DLD1 (cell line): ENCODE results near the gene CCDC136.

Source experiments
- in situ Hi-C: cut with HindIII; loops from 2 replicates; pipeline ENCODE4 v1.10.0; 2017; ENCODE audit warnings: low sequenced_read_pairs

Gene CCDC136

DNA sequence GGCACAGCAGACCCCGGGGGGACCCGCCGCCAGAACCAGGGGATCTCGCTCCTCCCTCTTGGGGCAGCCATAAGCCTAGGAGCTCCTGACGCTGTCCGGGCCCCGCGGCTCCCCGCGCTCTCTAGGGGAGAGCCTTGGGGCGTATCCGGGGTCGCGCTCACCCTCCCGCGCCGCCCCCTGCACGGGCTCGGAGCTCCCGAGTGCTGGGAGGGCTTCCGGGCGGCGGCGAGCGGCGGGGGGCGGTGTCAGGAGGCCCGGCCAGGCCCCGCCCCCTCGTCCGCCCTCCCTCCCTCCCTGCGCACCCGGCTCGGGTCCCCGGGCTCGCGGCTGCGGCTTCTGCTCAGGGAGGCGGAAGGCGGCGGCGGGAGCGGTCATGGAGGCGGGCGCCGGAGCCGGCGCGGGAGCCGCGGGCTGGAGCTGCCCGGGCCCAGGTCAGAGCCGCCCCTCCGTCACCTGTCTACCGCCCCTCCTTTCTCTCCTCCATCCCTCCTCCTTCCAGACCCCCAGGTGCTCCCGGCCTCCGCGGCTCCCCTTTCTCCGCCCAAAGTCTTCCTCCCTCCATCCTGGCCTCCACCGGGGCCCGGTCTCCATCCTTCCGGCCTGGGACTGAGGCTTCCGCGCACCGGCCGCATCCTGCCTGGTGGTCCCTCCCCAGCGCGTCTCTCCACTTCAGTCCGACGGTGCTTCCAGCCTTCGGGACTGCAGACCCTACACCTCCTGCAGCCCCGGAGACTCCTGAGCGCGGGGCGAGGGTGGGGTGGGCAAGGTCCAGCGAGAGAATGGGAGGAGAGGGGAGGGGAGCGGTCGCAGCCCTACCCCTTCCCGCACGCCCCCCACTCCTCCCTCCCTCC lies at the start of gene CCDC136:
Gene CCDC136, plus strand, starts transcription at position 848 of the 851 bp plus-strand sequence. CDS start 444 bp downstream, outside the sequence.
- in situ Hi-C loops: no loop called here

- in situ Hi-C loops: no loop called here
Measured at GRCh38 chr7:128742206-128742605, 49.6 kb upstream of the CCDC136 start.

DNA sequence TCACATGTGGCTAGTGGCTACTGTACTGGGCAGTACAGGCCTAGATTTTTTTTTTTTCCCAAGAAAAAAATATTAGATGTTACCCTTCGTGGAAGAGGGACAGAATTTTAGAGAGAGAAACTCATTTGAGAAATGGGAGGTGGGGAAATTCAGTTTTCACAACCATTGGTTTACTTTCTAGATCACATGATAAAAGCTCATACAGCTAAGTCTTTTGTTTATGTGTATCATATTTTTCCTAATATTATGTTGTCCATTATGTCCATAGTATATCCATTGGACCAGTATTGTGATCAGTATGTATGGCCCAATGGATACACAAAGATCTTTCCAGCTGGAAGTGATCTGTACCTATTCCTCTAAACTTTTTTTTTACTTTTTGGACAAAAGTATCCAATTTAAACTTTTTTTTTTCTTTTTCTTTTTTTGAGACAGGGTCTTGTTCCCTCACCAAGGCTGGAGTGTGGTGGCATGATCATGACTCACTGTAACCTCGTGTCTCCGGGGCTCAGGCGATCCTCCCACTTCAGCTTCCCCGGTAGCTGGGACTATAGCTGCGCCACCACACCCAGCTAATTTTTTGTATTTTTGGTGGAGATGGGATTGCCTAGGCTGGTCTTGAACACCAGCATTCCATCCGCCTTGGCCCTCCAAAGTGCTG lies 48.5 kb upstream of the CCDC136 start:
- in situ Hi-C loops: no loop called here

GRCh38 chr7:128744366-128744905 lies 47.3 kb upstream of the CCDC136 start:
- in situ Hi-C loops: no loop called here

DNA sequence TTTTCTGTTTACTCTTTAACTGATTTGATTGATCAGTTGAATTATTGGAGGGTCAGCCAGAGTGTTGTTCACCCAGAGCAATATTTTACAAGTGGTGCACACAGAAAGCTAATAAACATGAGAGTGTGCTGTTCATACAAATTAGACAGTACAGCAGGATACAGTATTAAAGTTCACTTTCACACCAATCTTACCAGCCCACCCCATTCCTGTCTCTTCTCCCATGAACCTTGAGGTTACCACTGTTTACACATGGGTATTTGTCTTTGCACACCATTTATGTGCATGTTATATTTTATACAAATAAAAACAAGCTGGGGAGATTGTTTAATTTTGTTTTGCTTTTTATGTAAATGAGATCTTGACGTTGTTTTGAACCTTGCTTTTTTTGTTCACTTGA lies 46.1 kb upstream of the CCDC136 start:
- in situ Hi-C loops: no loop called here

GRCh38 chr7:128747327-128748079 lies 44.3 kb upstream of the CCDC136 start:
- in situ Hi-C loops: no loop called here

GRCh38 chr7:128752251-128752650 lies 39.5 kb upstream of the CCDC136 start:
- in situ Hi-C loops: no loop called here

GRCh38 chr7:128755075-128755818 lies 36.5 kb upstream of the CCDC136 start:
- in situ Hi-C loops: no loop called here

DNA sequence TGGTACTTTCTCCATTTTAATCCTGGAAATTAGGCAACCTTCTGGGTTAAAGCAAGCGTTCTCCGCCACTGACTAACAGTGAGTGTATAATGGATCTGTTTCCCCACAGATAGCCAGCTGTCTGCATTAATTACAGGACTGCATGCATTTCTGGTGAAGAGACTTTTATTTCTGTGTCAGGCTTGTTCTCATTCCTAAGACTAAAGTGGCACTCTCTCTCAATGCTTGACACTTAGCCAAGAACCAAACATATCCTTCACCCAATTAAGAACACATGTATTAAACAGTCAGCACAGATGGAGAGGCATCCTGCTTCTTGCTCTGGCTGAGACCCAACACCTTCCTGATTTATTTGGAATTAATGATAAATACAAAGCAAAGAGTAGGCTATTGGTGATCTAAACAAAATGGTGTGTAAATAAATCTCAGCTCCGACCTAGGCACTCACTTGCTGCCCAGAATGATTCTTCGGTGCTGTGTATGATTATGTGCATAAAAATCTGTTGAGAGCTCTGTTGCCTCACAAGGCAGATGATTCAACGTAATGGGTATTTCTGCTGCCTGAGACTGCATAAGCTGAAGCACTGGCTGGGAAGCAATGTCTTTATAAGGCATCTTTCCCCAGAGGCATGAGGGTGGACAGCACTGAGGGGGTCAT lies 35.8 kb upstream of the CCDC136 start:
- in situ Hi-C loops: no loop called here

GRCh38 chr7:128757203-128757602 lies 34.6 kb upstream of the CCDC136 start:
- in situ Hi-C loops: no loop called here

DNA sequence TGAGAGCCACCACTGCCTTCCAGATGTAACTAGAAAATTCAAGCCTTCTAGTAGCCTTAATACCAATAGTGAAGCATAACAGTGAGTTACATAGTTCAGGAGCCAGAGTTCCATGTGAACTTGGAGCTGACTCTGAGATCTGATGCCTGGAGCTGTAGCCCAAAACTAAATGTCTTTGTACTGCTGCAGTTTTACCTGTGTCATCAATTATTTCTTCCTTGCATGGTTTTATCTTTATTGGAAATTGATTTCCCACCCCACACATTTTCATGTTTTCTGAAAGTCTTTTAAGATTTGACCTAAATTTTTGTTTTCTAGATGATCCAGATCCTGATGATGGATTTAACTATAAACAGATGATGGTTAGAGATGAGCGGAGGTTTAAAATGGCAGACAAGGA lies 33.2 kb upstream of the CCDC136 start:
- in situ Hi-C loops: no loop called here

DNA sequence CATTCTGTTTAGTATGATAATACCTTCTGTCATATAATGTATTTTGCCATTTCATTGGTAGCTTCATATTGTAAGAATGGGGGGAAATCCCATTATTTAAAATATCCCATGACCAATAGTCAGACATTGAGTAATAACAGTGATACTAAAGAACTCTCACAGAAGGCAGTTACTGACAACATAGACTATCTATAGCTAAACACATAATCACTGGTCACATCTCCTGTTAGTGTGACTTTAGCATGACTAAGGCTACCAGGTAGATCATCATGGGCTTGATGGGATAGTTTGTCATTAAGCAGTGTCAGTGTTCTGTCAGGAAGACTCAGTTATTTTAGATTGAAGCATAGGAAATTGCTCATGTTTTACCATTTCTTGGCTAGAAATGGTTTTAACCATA lies 32.5 kb upstream of the CCDC136 start:
- in situ Hi-C loops: no loop called here

- in situ Hi-C loops: no loop called here
Measured at GRCh38 chr7:128763541-128763940, 28.2 kb upstream of the CCDC136 start.

DNA sequence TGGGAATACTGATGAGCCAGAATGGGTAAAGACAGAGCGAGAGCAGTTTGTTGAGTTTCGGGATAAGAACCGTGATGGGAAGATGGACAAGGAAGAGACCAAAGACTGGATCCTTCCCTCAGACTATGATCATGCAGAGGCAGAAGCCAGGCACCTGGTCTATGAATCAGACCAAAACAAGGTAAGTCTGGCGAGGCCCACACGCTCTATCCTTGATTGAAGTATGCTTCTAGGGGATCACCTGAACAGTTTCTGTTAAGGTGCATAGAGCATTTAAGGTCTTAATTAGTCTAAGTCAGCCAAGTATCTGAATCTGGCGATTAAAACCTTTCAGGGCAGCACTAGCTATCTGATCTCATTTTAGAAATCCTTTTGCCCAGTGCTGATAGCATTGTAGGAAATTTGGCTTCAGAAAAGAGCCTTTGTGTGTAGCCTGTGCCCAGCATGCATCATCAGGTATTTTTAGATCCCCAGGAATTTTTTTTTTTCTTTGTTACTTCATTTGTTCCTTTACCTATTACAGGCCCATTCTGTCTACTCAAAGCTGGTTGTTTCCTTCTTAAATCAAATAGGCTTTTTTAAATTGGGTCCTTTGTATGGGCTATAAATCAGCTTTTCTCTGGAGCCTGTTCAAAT lies 24.2 kb upstream of the CCDC136 start:
- in situ Hi-C loops: no loop called here

- in situ Hi-C loops: no loop called here
Measured at GRCh38 chr7:128770233-128770632, 21.5 kb upstream of the CCDC136 start.

DNA sequence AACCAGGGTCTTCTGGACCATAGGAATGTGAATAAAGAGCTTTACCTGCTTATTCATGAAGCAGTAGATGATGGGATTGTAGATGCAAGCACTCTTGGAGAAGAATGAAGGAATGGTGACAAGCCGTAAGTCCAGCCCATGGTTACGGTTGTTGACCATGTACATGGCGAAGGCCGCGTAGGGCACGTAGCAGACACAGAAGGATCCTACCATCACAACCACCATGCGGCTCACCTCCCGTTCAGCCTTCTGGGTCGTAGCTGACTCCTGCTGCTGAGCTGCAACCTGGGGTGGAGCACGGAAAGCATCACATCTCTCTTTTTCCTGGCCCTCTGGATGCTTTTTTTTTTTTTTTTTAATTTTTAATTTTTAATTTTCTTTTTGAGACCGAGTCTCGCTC lies 18.2 kb upstream of the CCDC136 start:
- in situ Hi-C loops: no loop called here

DNA sequence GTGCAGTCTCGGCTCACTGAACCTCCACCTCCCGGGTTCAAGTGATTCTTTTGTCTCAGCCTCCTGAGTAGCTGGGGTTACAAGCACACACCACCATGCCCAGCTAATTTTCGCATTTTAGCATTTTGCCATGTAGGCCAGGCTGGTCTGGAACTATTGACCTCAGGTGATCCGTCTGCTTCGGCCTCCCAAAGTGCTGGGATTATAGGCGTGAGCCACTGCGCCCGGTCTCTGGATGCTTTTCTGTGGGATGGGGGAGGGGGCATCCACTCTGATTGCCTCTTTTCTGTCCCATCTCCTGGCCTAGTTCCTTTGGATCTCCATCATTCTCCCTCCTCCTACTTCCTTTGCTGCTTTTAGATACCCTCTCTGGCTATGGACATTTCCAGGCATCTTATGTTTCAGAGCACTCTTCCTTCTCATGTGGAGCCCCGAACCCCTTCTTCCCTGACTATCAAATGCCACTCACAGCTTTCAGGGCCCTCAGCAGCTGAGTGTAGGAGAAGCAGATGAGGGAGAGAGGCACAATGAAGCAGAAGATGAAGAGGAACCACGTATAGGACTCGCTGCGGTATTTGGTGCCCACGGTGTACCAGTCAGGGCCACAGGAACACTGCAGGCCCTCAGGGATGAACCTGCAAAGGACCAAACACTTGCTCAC lies 17.6 kb upstream of the CCDC136 start:
- in situ Hi-C loops: no loop called here

DNA sequence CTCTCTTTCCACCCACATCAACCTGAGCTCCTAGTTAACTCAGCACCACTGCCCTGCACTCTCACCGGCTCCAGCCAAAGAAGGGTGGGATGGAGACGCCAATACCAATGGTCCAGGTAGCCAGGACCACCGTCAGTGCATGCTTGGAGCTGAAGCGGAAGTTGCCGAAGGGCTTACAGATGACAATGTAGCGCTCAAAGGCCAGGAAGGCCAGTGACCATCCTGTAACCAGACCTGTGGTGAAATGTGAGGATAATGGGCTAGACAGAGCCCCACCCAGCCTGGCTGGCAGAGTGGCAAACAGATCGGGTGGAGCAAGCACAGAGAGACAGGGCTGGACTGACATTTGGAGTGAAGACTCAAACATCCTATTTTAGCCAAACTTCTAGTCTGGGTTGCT lies 16.8 kb upstream of the CCDC136 start:
- in situ Hi-C loops: no loop called here
